Breast epithelium (tissue), 3 donors: ENCODE measurements around the gene SRRM4.

Source experiments
- POLR2A ChIP-seq: fragments of 450-650 bp; IDR thresholded peaks from one replicate; pipeline ENCODE4 v1.6.1; 2016; ENCODE audit warnings: antibody characterized with exemption, mild to moderate bottlenecking, moderate library complexity
- POLR2AphosphoS5 ChIP-seq, 3 donors: sonication (generic); formaldehyde crosslinking; IDR thresholded peaks; one replicate each; pipeline ENCODE4 v1.6.1; 2017; ENCODE audit warnings: antibody characterized with exemption in 3 of 3
- TF ChIP-seq, protein P1 (sequence below), 3 donors: fragments of 450-650 bp; IDR thresholded peaks; one replicate each; pipeline ENCODE4 v1.5.1; 2016 to 2017; ENCODE audit warnings: antibody characterized with exemption in 3 of 3, mild to moderate bottlenecking in 3 of 3, moderate library complexity in 3 of 3

- TF ChIP-seq, protein P1, sequence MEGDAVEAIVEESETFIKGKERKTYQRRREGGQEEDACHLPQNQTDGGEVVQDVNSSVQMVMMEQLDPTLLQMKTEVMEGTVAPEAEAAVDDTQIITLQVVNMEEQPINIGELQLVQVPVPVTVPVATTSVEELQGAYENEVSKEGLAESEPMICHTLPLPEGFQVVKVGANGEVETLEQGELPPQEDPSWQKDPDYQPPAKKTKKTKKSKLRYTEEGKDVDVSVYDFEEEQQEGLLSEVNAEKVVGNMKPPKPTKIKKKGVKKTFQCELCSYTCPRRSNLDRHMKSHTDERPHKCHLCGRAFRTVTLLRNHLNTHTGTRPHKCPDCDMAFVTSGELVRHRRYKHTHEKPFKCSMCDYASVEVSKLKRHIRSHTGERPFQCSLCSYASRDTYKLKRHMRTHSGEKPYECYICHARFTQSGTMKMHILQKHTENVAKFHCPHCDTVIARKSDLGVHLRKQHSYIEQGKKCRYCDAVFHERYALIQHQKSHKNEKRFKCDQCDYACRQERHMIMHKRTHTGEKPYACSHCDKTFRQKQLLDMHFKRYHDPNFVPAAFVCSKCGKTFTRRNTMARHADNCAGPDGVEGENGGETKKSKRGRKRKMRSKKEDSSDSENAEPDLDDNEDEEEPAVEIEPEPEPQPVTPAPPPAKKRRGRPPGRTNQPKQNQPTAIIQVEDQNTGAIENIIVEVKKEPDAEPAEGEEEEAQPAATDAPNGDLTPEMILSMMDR (IDR thresholded peaks at IDR 0.05), result no peak
- TF ChIP-seq POLR2AphosphoS5 (IDR thresholded peaks at IDR 0.05) (no peak), POLR2A (no peak)
Measured at GRCh38 chr12:119075222-119075787, 94.0 kb downstream of the SRRM4 start.
